HG03469 (cell line): ENCODE measurements around the gene CEP83.

Experiments used
- ATAC-seq: cut with Tn5 transposase; IDR thresholded peaks from one replicate; pipeline ENCODE4 v1.9.1; 2021; ENCODE audit warnings: mild to moderate bottlenecking, moderate library complexity, moderate number of reproducible peaks; ENCODE audit not compliant: unreplicated experiment

CEP83 gene

GRCh38 chr12:94276725-94277124, 182.9 kb downstream of the CEP83 start:
- no peak for ATAC-seq

- no peak for ATAC-seq
Observed at GRCh38 chr12:94273272-94273671, 186.4 kb downstream of the CEP83 start.

DNA sequence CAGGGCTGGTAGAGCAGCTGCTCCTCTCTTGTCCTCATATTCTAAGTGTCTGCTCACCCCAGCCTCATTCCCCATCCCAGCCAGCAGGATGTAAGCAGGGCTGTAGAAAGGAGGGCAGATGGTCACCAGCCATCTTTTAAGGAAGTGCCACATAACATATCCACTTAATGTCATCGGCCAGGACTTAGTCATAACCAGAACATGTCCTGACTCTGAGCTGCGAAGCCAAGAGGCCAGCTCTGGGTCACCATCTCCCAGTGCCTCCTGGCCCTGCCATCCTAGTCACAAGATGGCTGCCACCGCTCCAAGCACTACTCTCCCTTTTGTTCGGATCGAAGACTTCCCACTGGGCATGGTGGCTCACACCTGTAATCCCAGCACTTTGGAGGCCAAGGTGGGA, 187.4 kb downstream of the CEP83 start:
- ATAC-seq = no peak

DNA sequence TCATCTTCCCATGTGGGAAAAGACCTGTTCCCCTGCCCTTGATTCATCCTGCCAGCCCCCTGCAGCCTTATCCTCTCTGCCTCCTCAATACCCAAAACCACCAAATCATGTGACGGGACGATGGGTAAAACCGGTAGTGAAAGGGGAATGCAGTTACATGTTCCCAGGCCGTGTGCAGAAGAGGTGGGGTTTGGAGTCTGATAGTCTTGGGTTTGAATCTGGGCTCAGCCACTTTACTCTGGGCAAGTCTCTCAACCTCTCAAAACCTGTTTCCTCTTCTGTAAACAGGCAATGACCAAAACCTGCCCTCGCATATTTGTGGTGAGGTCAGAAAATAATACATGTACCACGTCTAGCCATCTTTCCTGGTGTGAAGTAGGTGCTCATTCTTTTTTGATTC, 188.3 kb downstream of the CEP83 start:
- no peak for ATAC-seq

GRCh38 chr12:94269316-94269999, 190.2 kb downstream of the CEP83 start:
- no peak for ATAC-seq

- no peak for ATAC-seq
Observed at GRCh38 chr12:94267921-94268471, 191.7 kb downstream of the CEP83 start.

DNA sequence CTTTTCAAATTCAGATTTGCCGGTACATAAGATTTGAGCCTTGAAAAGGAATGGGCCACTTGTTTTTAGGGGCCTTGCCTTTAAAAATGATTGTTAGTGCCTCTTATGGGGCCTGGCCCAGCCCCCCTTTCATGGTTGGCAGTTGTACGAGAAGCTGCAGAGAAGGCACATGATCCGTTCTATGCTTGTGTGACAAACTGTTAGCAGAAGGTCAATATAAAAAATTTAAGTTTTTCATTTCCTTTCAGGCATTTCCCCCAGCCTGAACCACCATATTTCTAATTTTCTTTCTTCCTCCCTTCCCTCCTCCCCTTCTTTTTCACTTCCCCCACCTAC, 192.2 kb downstream of the CEP83 start:
- no peak for ATAC-seq

GRCh38 chr12:94266796-94267536, 192.7 kb downstream of the CEP83 start:
- no peak for ATAC-seq

DNA sequence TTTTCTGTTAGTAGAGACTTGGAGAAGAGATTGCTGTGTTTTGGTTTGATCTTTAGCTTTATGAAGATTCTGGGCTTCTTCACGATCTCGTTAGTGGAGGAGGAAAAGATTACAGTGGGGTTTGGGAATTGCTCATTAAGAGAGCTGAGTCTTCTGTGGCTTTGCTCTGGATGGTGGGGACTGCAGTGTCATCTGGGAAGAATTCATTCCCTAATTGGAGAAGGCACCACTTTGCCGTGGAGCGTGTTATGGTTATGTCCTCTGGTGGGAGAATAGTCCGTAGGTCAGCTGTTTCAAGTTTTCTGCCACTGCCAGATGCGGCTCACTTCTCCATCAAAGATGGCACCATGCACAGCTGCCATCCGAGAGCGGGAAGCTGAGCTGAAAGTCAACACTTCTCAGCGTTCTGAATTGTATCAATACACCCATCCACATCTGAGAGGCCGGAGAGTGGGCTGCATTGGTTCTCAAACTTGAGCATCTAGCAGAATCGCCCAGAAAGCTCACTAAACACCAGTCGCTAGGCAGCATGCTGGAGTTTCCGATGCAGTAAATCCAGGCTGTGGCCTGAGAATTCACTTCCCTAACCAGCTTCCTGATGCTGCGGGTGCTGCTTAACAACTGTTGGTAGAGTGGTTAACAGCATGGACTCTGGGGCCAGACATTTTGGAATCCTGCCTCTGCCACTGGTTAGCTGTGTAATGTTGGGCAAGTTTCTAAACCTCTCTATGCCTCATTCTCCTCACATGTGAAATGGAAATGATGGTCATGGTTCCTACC, 193.5 kb downstream of the CEP83 start:
- ATAC-seq = no peak

- ATAC-seq = no peak
Observed at GRCh38 chr12:94265539-94265938, 194.1 kb downstream of the CEP83 start.

DNA sequence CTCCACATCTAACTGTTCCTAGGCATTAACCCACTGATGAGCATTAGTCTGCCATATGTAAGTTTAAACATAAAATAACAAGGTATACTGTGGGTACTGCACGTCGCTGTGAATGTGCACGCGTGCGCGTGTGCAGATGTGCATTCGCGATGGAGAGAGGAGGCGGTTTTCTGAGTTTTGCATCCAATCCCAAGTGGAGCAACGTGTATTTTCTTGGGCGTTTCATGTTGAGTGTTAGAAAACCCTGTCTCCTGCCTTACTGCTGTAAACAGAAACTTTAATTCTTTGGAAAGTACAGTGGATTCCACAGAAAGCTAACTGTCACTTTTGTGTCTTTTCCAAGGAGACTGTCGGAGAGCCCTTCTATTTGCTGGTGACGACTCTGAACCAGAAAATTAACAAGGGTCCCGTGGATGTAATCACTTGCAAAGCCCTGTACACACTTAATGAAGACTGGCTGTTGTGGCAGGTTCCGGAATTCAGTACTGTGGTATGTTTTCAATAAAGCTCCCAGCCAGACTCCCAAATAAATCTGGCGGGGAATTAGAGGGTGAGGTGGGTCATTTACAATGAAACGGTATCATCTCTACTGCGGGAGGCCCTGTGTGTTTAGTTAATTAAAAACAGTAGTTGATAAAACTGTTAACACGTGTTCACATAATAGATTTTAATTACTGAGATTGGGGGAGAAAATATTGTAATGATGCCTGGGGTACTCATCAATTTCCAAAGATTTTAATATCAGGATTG, 194.8 kb downstream of the CEP83 start:
- ATAC-seq = no peak

DNA sequence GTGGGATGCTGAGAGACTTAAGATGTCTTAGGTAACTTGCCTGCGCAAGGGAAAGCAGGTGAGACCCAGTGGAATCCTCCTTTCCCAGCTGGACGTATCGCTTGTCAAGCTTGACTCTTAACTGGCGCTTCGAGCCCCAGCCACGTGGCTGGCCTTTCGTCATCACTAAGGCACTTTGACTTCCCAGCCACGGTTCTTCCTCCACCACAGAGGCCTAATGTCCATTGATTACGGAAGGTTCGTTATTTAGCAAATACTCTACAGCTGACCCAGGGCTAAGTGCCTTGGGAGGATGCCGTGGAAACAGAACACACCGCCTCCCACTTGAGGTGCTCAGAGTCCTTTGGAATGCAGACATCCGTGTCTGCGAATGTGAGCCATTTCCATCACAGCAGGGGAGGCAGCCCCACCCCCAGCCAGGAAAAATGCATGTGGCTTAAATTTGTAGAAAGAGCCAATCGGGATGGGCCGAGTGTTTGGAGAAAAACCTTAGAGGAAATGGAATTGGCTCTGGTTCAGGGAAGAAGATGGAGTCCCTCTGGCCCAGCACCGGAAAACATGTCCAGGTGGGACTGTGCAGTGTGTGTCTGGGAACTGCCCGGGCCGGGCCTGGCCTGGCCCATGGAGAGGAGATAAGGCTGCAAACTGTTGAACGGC, 195.6 kb downstream of the CEP83 start:
- no peak for ATAC-seq

DNA sequence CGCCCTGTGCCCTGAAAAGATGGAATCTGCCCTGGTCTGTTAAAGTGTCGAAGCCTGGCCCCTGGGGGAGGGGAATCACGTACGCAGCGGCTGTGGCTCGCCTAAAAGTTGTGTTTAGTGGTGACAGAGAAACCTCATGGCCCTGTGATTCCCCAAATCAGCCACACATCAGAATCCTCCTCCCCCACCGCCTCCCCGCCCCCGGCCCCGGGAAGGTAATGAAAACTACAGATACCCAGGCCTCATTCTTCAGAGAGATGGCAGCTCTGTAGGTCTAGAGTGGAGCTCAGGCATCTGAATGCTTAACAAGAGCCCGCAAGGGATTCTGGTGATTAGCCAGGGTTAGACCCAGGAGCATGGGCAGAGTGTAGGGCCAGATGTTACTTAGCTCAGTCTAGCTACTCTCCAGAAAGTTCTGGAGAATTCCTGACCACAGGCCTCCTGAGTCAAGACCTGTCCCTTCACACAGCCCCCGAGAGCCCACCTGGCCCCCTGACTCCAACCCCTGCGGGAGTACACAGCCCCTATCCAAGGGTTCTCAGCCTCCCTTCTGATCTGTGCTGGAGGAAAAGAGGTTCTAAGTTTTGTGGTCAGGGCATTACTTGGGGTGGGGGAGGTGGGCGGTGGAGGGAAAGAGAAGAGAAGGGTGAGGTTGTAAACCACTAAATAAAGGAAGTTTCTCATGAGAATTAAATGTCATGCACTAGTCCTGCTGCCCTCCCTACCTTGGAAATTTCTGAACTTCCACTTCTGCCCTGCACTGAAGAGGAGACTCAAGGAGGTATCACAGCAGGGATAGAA, 196.5 kb downstream of the CEP83 start:
- ATAC-seq = peak; percentile 22

DNA sequence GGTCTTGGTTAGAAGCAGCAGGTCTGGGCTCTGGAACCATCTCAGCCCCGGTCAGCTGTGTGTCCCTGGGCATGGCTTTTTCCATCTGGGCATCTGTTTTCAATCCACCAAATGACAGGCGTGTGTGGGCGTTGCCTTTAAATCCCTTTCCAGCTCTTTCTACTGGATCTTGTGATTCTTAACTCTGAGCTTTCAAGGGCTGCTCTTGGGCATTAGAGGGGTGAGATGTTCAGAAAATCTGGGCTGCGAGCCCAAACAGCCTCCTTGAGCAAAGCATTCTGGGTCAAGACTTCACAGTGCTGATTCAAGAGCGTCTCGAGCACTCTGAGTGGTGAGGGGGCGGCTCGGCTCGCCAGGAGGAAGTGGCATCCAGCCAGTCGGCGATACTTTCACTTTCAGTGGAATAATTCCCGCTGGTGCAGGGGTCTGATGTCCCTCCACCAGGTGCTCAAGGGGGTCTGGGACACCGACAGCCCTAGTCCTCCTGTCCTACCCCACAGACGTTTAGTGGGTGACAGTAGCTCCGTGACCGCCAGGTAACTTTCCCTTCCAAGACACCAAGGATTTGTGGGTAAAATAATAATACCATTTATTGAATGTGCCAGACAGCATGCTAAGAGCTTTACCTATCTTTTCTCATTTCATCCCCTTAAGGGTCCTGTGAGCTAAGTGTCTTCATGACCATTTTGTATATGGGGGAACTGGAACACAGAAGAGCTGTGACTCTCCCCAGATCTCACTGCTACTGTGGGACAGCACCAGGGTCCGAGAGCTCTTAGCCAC, 197.2 kb downstream of the CEP83 start:
- peak; percentile 45 for ATAC-seq

DNA sequence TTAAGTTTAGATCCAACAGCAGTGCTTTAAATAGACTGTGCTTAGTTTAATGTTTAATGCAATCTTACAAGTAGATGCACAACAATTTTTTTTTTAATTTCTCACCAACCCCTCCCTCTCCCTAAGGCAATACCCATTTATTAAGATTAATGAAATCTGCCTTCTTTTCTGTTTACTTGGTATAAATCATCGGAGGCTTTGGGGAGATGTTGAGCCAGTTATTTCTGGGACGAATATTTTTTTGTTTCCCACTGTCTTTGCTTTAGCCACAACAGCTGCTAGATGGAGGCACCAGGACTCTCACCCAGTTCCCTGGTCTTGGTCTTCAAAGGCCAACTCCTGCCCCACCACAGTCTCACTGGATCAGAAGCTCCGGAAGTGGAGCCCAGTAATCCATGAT, 197.9 kb downstream of the CEP83 start:
- no peak for ATAC-seq

- no peak for ATAC-seq
Observed at GRCh38 chr12:94261119-94261518, 198.5 kb downstream of the CEP83 start.

DNA sequence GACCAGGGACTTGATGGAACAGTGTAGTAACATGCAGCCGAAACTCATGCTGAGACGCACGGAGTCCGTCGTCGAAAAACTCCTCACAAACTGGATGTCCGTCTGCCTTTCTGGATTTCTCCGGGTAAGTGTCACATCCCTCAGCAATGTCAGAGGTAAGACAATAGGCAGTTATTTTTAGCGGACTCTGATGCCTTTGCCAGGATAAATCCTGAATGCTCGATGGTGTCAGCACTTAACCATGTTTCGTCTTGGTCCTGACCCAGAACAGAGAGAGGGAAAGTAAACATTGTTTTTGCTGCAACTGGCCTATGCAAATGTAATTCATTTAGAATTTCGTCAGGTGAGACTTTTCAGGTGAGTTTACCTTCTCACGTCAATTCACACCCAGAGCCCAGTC, 198.9 kb downstream of the CEP83 start:
- ATAC-seq = no peak

- ATAC-seq = no peak
Observed at GRCh38 chr12:94260017-94260416, 199.7 kb downstream of the CEP83 start.

- peak; percentile 25 for ATAC-seq
Observed at GRCh38 chr12:94258593-94258992, 201.1 kb downstream of the CEP83 start.
